K562 (cell line): ENCODE measurements around the gene TMEM217. TPM values are rescaled to one million over a fixed set of nuclear protein-coding genes. Genes with fewer than 3 reads are reported as not detected.

Experiments used
- BCOR ChIP-seq: fragments of 450-650 bp; IDR thresholded peaks from 2 replicates; pipeline ENCODE4 v1.6.1; 2016
- BRD4 ChIP-seq: fragments of 200-600 bp; sonication (generic); IDR thresholded peaks from 2 replicates; pipeline ENCODE4 v1.6.1; 2017; ENCODE audit warnings: inconsistent platforms
- CEBPZ ChIP-seq: fragments of 150-350 bp; IDR thresholded peaks from 2 replicates; pipeline ENCODE4 v1.6.1; 2014; ENCODE audit warnings: low read depth, mild to moderate bottlenecking, low read length, borderline replicate concordance
- E2F5 ChIP-seq: sonication (generic); formaldehyde crosslinking; IDR thresholded peaks from 2 replicates; pipeline ENCODE4 v1.8.0; 2022; ENCODE audit warnings: mild to moderate bottlenecking, missing genetic modification reagents
- ETS1 ChIP-seq: conservative IDR thresholded peaks from 2 replicates; pipeline ENCODE4 v1.6.1; 2011; ENCODE audit warnings: low read depth, mild to moderate bottlenecking, low read length; ENCODE audit not compliant: control insufficient read depth
- ETV1 ChIP-seq: fragments of 450-650 bp; conservative IDR thresholded peaks from 2 replicates; pipeline ENCODE4 v1.6.1; 2016; ENCODE audit warnings: missing genetic modification characterization, control low read depth, low read depth, missing compliant biosample characterization
- FOXO4 ChIP-seq: fragments of 450-650 bp; formaldehyde crosslinking; IDR thresholded peaks from 2 replicates; pipeline ENCODE4 v1.4.0; 2020; ENCODE audit warnings: mild to moderate bottlenecking, moderate library complexity
- HNRNPLL ChIP-seq: fragments of 200-400 bp; formaldehyde crosslinking; IDR thresholded peaks from 2 replicates; pipeline ENCODE4 v1.6.1; 2017; ENCODE audit warnings: low read length, low read depth, mild to moderate bottlenecking; ENCODE audit not compliant: poor library complexity, severe bottlenecking
- KLF10 ChIP-seq: fragments of 250-450 bp; sonication (Bioruptor Pico); IDR thresholded peaks from 2 replicates; pipeline ENCODE4 v1.6.1; 2021; ENCODE audit warnings: matching md5 sums
- MCM7 ChIP-seq, 2 experiments: fragments of 450-650 bp; IDR thresholded peaks; 2 replicates each; pipeline ENCODE4 v1.6.1; 2016 to 2018
- NR1H2 ChIP-seq: sonication (generic); formaldehyde crosslinking; IDR thresholded peaks from 2 replicates; pipeline ENCODE4 v1.4.0; 2020; ENCODE audit warnings: mild to moderate bottlenecking, missing genetic modification reagents
- TEAD2 ChIP-seq: fragments of 450-650 bp; IDR thresholded peaks from 2 replicates; pipeline ENCODE4 v1.6.1; 2016; ENCODE audit warnings: missing genetic modification characterization, control low read depth, missing compliant biosample characterization
- ZBTB12 ChIP-seq: fragments of 250-450 bp; sonication (Bioruptor Pico); IDR thresholded peaks from 2 replicates; pipeline ENCODE4 v1.4.0; 2020
- ZMIZ1 ChIP-seq, 2 experiments: fragments of 150-350 bp in 1 of 2; IDR thresholded peaks; 2 replicates each; pipeline ENCODE4 v1.6.1; 2012 to 2016; ENCODE audit warnings: low read depth in 2 of 2, low read length in 2 of 2, mild to moderate bottlenecking in 1 of 2, moderate library complexity in 1 of 2
- ZNF282 ChIP-seq: sonication (generic); formaldehyde crosslinking; IDR thresholded peaks from 2 replicates; pipeline ENCODE4 v1.8.1; 2023; ENCODE audit warnings: missing genetic modification reagents
- polyA plus RNA-seq, 8 experiments: library from polyadenylated mRNA; depleted of rRNA in 4 of 8; stranded (reverse) in 5 of 8; unstranded in 3 of 8; fragments of >200 nt; fragmentation: Nextera tagmentation in 2 of 8; fragmentation: Illumina TruSeq in 1 of 8; extraction: Ambion mirVana in 2 of 8; extraction: Trizol in 1 of 8; gene quantifications; 2 replicates each; pipeline versions ENCODE4 v1.2.1 to v1.2.3, GENCODE V29; 2011 to 2014; ENCODE audit warnings: inconsistent platforms in 1 of 8, missing spikeins in 1 of 8
- total RNA-seq, 7 experiments: library from RNA; depleted of rRNA in 6 of 7; stranded (reverse); fragments of >200 nt in 6 of 7; fragmentation: Illumina TruSeq in 2 of 7; extraction: Trizol in 2 of 7; gene quantifications; 2 replicates each; pipeline versions ENCODE4 v1.2.1 to v1.2.3, GENCODE V29; 2011 to 2021; ENCODE audit warnings: low replicate concordance in 1 of 7

The TMEM217 gene
- total and polyA plus RNA-seq, 9 of the 15 experiments (the other 6 are each of a cell fraction or from before 2014, with no cell fraction given) = 1.3 to 8.0 (median 1.9) TPM

- TF ChIP-seq HNRNPLL (no peak), NR1H2 (CRISPR knock-in tag) (0 out of 2 replicates have a peak, but pooled peaks have one; percentile 33), E2F5 (CRISPR knock-in tag) (no peak), BRD4 (no peak), ZBTB12 (CRISPR knock-in tag) (peak; percentile 1; the same call in 1 of the 2 replicates), ZMIZ1 (IDR thresholded peaks at IDR 0.05; ENCODE audit: low read depth in 2 of 2, low read length in 2 of 2) (no peak), TEAD2 (no peak), ETS1 (no peak; the same call in none of the 2 replicates), MCM7 (IDR thresholded peaks at IDR 0.05) (no peak), KLF10 (CRISPR knock-in tag) (no peak), BCOR (no peak), FOXO4 (no peak), ZNF282 (CRISPR knock-in tag) (no peak), ETV1 (tag) (no peak), CEBPZ (no peak)
These were observed 85.8 kb downstream of the TMEM217 start (continued) for GRCh38 chr6:37171970-37172812.
